A375 (cell line): ENCODE measurements around the gene AP5Z1. TPM values are rescaled to one million over a fixed set of nuclear protein-coding genes. Genes with fewer than 3 reads are reported as not detected.

Experiments used
- small RNA-seq: library from RNA; depleted of rRNA; stranded (forward); fragments of <200 nt; gene quantifications from one replicate; pipeline ENCODE3, GENCODE V24; 2014
- total RNA-seq: library from RNA; depleted of rRNA; stranded (reverse); fragments of >200 nt; shearing (Covaris generic); gene quantifications from 2 replicates; pipeline ENCODE4 v1.2.3, GENCODE V29; 2014; rRNA removed

Gene AP5Z1, protein sequence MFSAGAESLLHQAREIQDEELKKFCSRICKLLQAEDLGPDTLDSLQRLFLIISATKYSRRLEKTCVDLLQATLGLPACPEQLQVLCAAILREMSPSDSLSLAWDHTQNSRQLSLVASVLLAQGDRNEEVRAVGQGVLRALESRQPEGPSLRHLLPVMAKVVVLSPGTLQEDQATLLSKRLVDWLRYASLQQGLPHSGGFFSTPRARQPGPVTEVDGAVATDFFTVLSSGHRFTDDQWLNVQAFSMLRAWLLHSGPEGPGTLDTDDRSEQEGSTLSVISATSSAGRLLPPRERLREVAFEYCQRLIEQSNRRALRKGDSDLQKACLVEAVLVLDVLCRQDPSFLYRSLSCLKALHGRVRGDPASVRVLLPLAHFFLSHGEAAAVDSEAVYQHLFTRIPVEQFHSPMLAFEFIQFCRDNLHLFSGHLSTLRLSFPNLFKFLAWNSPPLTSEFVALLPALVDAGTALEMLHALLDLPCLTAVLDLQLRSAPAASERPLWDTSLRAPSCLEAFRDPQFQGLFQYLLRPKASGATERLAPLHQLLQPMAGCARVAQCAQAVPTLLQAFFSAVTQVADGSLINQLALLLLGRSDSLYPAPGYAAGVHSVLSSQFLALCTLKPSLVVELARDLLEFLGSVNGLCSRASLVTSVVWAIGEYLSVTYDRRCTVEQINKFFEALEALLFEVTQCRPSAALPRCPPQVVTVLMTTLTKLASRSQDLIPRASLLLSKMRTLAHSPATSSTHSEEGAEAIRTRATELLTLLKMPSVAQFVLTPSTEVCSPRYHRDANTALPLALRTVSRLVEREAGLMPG
- 22.5 and 29.1 TPM in 2 replicates for total RNA-seq

DNA sequence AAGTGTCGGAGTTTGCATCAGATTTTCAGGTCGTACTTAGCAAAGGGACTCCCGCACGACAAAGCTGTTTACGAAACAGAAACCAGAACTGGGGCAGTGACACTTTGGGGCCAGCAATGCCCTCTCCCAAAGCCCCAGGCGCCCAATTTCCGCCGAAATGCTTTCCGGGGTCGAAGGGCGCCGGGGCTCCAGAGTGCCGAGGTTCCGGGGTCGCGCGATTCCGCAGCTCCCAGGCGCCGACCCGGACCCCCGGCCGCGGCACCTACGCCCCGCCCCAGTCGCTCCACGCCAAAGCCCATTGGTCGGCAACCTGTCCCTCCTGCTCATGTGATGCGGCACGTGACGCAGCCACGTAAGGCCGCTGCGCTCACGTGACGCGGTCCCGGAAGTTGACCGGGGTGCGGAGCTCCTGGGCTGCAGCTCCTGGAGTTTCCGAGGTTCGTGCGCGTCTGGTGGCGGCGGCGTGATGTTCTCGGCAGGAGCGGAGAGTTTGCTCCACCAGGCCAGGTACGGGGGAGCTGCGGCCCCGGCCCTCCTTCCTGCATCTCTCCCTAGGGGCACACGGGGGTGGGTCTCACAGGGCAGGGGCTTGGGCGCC, at the start of gene AP5Z1:
TSS of gene AP5Z1 (plus strand) at position 374 of the 598 bp plus-strand sequence. CDS start at position 467, 93 bp downstream.

Small RNA genes within 50 kb of the gene (small RNA-seq; reads per million reads assigned to genes)
- gene MIR4656 (not detected), gene RF00019 (not detected)

Other genes with a start within 250 kb of the AP5Z1 start
- gene FOXK1, start 93.3 kb upstream of the AP5Z1 start, total RNA-seq: 21.0 and 24.0 TPM in 2 replicates
- gene PAPOLB, start 86.4 kb downstream of the AP5Z1 start, total RNA-seq: not detected in 2 replicates
- 0.04 TPM in 1 of 2 replicates, not detected in the other for gene RADIL, start 108.1 kb downstream of the AP5Z1 start, total RNA-seq
- not detected in 2 replicates for gene MMD2, start 183.6 kb downstream of the AP5Z1 start, total RNA-seq